ENCODE measurements around the gene ERVK3-1. TPM values are rescaled to one million over a fixed set of nuclear protein-coding genes. Genes with fewer than 3 reads are reported as not detected.
A peak's percentile ranks its signal among the peaks of the same experiment; 100 is the strongest.

The ERVK3-1 gene
- total and polyA plus RNA-seq, 8 donors: 25.4 to 52.5 (median 48.1) TPM

GRCh38 chr19:58277197-58277596 is 28.0 kb upstream of the ERVK3-1 start:
- ATAC-seq: no peak
- TF ChIP-seq, protein P1, sequence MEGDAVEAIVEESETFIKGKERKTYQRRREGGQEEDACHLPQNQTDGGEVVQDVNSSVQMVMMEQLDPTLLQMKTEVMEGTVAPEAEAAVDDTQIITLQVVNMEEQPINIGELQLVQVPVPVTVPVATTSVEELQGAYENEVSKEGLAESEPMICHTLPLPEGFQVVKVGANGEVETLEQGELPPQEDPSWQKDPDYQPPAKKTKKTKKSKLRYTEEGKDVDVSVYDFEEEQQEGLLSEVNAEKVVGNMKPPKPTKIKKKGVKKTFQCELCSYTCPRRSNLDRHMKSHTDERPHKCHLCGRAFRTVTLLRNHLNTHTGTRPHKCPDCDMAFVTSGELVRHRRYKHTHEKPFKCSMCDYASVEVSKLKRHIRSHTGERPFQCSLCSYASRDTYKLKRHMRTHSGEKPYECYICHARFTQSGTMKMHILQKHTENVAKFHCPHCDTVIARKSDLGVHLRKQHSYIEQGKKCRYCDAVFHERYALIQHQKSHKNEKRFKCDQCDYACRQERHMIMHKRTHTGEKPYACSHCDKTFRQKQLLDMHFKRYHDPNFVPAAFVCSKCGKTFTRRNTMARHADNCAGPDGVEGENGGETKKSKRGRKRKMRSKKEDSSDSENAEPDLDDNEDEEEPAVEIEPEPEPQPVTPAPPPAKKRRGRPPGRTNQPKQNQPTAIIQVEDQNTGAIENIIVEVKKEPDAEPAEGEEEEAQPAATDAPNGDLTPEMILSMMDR (IDR thresholded peaks at IDR 0.05): no peak
- no peak overlapping the region for H3K27ac ChIP-seq
- peaks cover 0 to 21% of the 10 kb centered on the region in 2 donors for H3K4me1 ChIP-seq
- no peaks in the 10 kb centered on the region for H3K27me3 ChIP-seq
- peaks cover 0 to 48% of the 10 kb centered on the region in 2 donors for H3K9me3 ChIP-seq
- peak overlapping the region in 1 of 2 donors; percentile 78 for H3K4me3 ChIP-seq
- intact Hi-C loops (cut with DNase I): no loop called here
- no peak for DNase-seq
- H3K36me3 ChIP-seq: peaks cover 0 to 40% of the 10 kb centered on the region in 2 donors

GRCh38 chr19:58277748-58278540 is 27.2 kb upstream of the ERVK3-1 start:
- intact Hi-C loops (cut with DNase I): no loop called here
- H3K27me3 ChIP-seq: no peaks in the 10 kb centered on the region
- peak overlapping the region; percentile 83 to 88 for H3K27ac ChIP-seq
- ATAC-seq (peak; percentile 7), DNase-seq (peak in 1 of 4 donors; percentile 9)
- TF ChIP-seq, protein P1 (IDR thresholded peaks at IDR 0.05): no peak
- peaks cover 0 to 41% of the 10 kb centered on the region in 2 donors for H3K9me3 ChIP-seq
- peaks cover 0 to 33% of the 10 kb centered on the region in 2 donors for H3K36me3 ChIP-seq
- peaks cover 0 to 21% of the 10 kb centered on the region in 2 donors for H3K4me1 ChIP-seq
- peak overlapping the region; percentile 78 to 79 for H3K4me3 ChIP-seq

GRCh38 chr19:58278541-58279041 is 26.6 kb upstream of the ERVK3-1 start, which contains the start of gene ZNF8:
Gene ZNF8, plus strand, starts transcription at chr19:58278955. Its CDS starts 127 bp downstream, at chr19:58279082.
- Histone ChIP-seq H3K4me1 (peaks cover 0 to 21% of the 10 kb centered on the region in 2 donors), H3K27me3 (no peaks in the 10 kb centered on the region), H3K36me3 (peaks cover 0 to 27% of the 10 kb centered on the region in 2 donors), H3K27ac (peak within 1 kb of the TSS; percentile 83 to 88), H3K4me3 (peak within 1 kb of the TSS; percentile 78 to 79), H3K9me3 (peaks cover 0 to 36% of the 10 kb centered on the region in 2 donors)
- peak; percentile 97 for ATAC-seq
- DNase-seq: peak; percentile 96 to 99 (median 98)
- intact Hi-C loops (cut with DNase I): no loop called here
- TF ChIP-seq, protein P1 (IDR thresholded peaks at IDR 0.05): no peak

GRCh38 chr19:58279042-58279924 is 25.9 kb upstream of the ERVK3-1 start:
- ATAC-seq: peak; percentile 56
- H3K4me1 ChIP-seq: peaks cover 0 to 21% of the 10 kb centered on the region in 2 donors

More at GRCh38 chr19:58279042-58279924, 25.9 kb upstream of the ERVK3-1 start:
- Histone ChIP-seq H3K27me3 (no peaks in the 10 kb centered on the region), H3K36me3 (peaks cover 0 to 20% of the 10 kb centered on the region in 2 donors), H3K9me3 (peaks cover 0 to 32% of the 10 kb centered on the region in 2 donors), H3K4me3 (peak overlapping the region; percentile 78 to 79), H3K27ac (peak overlapping the region; percentile 83 to 88)
- peak; percentile 62 to 90 (median 76) for DNase-seq
- intact Hi-C loops (cut with DNase I): no loop called here
- TF ChIP-seq, protein P1 (IDR thresholded peaks at IDR 0.05): no peak

Measured in left lung (tissue), 10 donors.